ENCODE measurements around the gene LRRC75B.
"Not testable (repeated sequence)": the region's sequence is repeated elsewhere in the genome, so short reads cannot be mapped to it uniquely, and the experiment has no call there.

The LRRC75B gene

GRCh38 chr22:24606340-24606739, 13.5 kb upstream of the LRRC75B start:
- H2BK15ac ChIP-seq (ENCODE audit: low read depth, poor library complexity, severe bottlenecking); H3K23ac ChIP-seq (ENCODE audit: low read length in 2 of 2); H2AK5ac ChIP-seq (ENCODE audit: low read length, severe bottlenecking); H3K27ac ChIP-seq (ENCODE audit: low read length, poor library complexity, severe bottlenecking); H3K79me1 ChIP-seq (replicated peaks; ENCODE audit: low read length, poor library complexity, severe bottlenecking); H3K9me3 ChIP-seq (ENCODE audit: control insufficient read depth, low read length); H2AFZ ChIP-seq (ENCODE audit: low read depth, low read length); H4K91ac ChIP-seq (ENCODE audit: low read length); H3K4me2 ChIP-seq (ENCODE audit: low read length, poor library complexity, severe bottlenecking); H2BK12ac ChIP-seq (ENCODE audit: low read length in 2 of 2); H3K4ac ChIP-seq (ENCODE audit: low read depth in 1 of 2, low read length in 2 of 2); H3K14ac ChIP-seq (ENCODE audit: low read length in 2 of 2); H3K27me3 ChIP-seq (ENCODE audit: control insufficient read depth in 1 of 2, insufficient read depth in 1 of 2, low read length in 2 of 2); H3K9ac ChIP-seq (ENCODE audit: low read length); H2BK5ac ChIP-seq (ENCODE audit: low read depth, low read length, poor library complexity, severe bottlenecking); H3K4me3 ChIP-seq (ENCODE audit: insufficient read depth in 1 of 2, low read depth in 1 of 2, low read length in 2 of 2); H3K18ac ChIP-seq (ENCODE audit: low read depth in 1 of 2, low read length in 2 of 2); H4K8ac ChIP-seq (ENCODE audit: low read length); H2BK120ac ChIP-seq (ENCODE audit: low read depth, low read length); H3K36me3 ChIP-seq (ENCODE audit: control insufficient read depth in 1 of 2, insufficient read depth in 2 of 2, low read depth in 1 of 2, low read length in 2 of 2): not testable (repeated sequence)
- peak; percentile 9 for DNase-seq
- WGBS = 26% methylated on average over 2 of the region's 2 CpGs
- peaks cover 42% of the 10 kb centered on the region for H3K4me1 ChIP-seq (ENCODE audit: control insufficient read depth, insufficient read depth, low read depth, low read length)

- peak overlapping the region; percentile 72 for H3K27ac ChIP-seq (ENCODE audit: low read length, poor library complexity, severe bottlenecking)
- H3K14ac ChIP-seq (ENCODE audit: low read length in 2 of 2); H3K9me3 ChIP-seq (ENCODE audit: control insufficient read depth, low read length); H3K27me3 ChIP-seq (ENCODE audit: control insufficient read depth in 1 of 2, insufficient read depth in 1 of 2, low read length in 2 of 2); H3K23ac ChIP-seq (ENCODE audit: low read length in 2 of 2); H3K9ac ChIP-seq (ENCODE audit: low read length); H2AFZ ChIP-seq (ENCODE audit: low read depth, low read length); H3K36me3 ChIP-seq (ENCODE audit: control insufficient read depth in 1 of 2, insufficient read depth in 2 of 2, low read depth in 1 of 2, low read length in 2 of 2); H2BK15ac ChIP-seq (ENCODE audit: low read depth, poor library complexity, severe bottlenecking); H3K79me1 ChIP-seq (replicated peaks; ENCODE audit: low read length, poor library complexity, severe bottlenecking); H4K91ac ChIP-seq (ENCODE audit: low read length); H2AK5ac ChIP-seq (ENCODE audit: low read length, severe bottlenecking); H3K4me3 ChIP-seq (ENCODE audit: insufficient read depth in 1 of 2, low read depth in 1 of 2, low read length in 2 of 2); H2BK5ac ChIP-seq (ENCODE audit: low read depth, low read length, poor library complexity, severe bottlenecking); H3K4ac ChIP-seq (ENCODE audit: low read depth in 1 of 2, low read length in 2 of 2); H4K8ac ChIP-seq (ENCODE audit: low read length): not testable (repeated sequence)
- H3K4me2 ChIP-seq (ENCODE audit: low read length, poor library complexity, severe bottlenecking) = peak overlapping the region; percentile 33
- peak overlapping the region; percentile 34 for H2BK120ac ChIP-seq (ENCODE audit: low read depth, low read length)
- peak overlapping the region in 1 of 2 experiments; percentile 15 for H2BK12ac ChIP-seq (ENCODE audit: low read length in 2 of 2)
- 9% methylated on average over 8 of the region's 18 CpGs for WGBS
- H3K4me1 ChIP-seq (ENCODE audit: control insufficient read depth, insufficient read depth, low read depth, low read length) = peaks cover 57% of the 10 kb centered on the region
- DNase-seq = peak; percentile 45
- H3K18ac ChIP-seq (ENCODE audit: low read depth in 1 of 2, low read length in 2 of 2) = peak overlapping the region in 1 of 2 experiments; percentile 54
These were observed 11.1 kb upstream of the LRRC75B start for GRCh38 chr22:24603770-24604629.

- peak within 1 kb of the TSS; percentile 72 for H3K27ac ChIP-seq (ENCODE audit: low read length, poor library complexity, severe bottlenecking)
These were observed 10.2 kb upstream of the LRRC75B start, which contains the start of gene GGT1 for GRCh38 chr22:24602847-24603769. GGT1 (plus strand) TSS chr22:24603193; CDS start chr22:24611082, 7,889 bp downstream.

More at GRCh38 chr22:24602847-24603769, 10.2 kb upstream of the LRRC75B start, which contains the start of gene GGT1:
- not testable (repeated sequence) for H3K36me3 ChIP-seq (ENCODE audit: control insufficient read depth in 1 of 2, insufficient read depth in 2 of 2, low read depth in 1 of 2, low read length in 2 of 2); H2AFZ ChIP-seq (ENCODE audit: low read depth, low read length); H3K9me3 ChIP-seq (ENCODE audit: control insufficient read depth, low read length); H3K14ac ChIP-seq (ENCODE audit: low read length in 2 of 2); H3K9ac ChIP-seq (ENCODE audit: low read length); H3K4me3 ChIP-seq (ENCODE audit: insufficient read depth in 1 of 2, low read depth in 1 of 2, low read length in 2 of 2); H3K23ac ChIP-seq (ENCODE audit: low read length in 2 of 2); H3K27me3 ChIP-seq (ENCODE audit: control insufficient read depth in 1 of 2, insufficient read depth in 1 of 2, low read length in 2 of 2); H3K79me1 ChIP-seq (replicated peaks; ENCODE audit: low read length, poor library complexity, severe bottlenecking); H2BK15ac ChIP-seq (ENCODE audit: low read depth, poor library complexity, severe bottlenecking)
- peak within 1 kb of the TSS; percentile 33 to 54 for H3K18ac ChIP-seq (ENCODE audit: low read depth in 1 of 2, low read length in 2 of 2)
- H2BK5ac ChIP-seq (ENCODE audit: low read depth, low read length, poor library complexity, severe bottlenecking) = peak within 1 kb of the TSS; percentile 66
- peak; percentile 14 for DNase-seq
- H3K4me2 ChIP-seq (ENCODE audit: low read length, poor library complexity, severe bottlenecking) = peak within 1 kb of the TSS; percentile 33
- H4K91ac ChIP-seq (ENCODE audit: low read length) = peak within 1 kb of the TSS; percentile 61
- peaks cover 53% of the 10 kb centered on the region for H3K4me1 ChIP-seq (ENCODE audit: control insufficient read depth, insufficient read depth, low read depth, low read length)
- peak within 1 kb of the TSS in 1 of 2 experiments; percentile 58 for H3K4ac ChIP-seq (ENCODE audit: low read depth in 1 of 2, low read length in 2 of 2)
- H2BK12ac ChIP-seq (ENCODE audit: low read length in 2 of 2) = peak within 1 kb of the TSS in 1 of 2 experiments; percentile 82
- H2AK5ac ChIP-seq (ENCODE audit: low read length, severe bottlenecking) = peak within 1 kb of the TSS; percentile 80
- H2BK120ac ChIP-seq (ENCODE audit: low read depth, low read length) = peak within 1 kb of the TSS; percentile 61
- 48% methylated on average over 21 of the region's 22 CpGs for WGBS
- H4K8ac ChIP-seq (ENCODE audit: low read length) = peak within 1 kb of the TSS; percentile 28

All from mesenchymal stem cell (in vitro differentiated cells and primary cell).